NCI-H1105 (cell line): ENCODE data around the gene NUP214.
"Not testable (repeated sequence)": the region's sequence is repeated elsewhere in the genome, so short reads cannot be mapped to it uniquely, and the experiment has no call there.

ENCODE experiments used
- DNase-seq: peaks from one replicate; lab custom pipeline; 2025; lab: John Stamatoyannopoulos, UW

Gene NUP214

DNA sequence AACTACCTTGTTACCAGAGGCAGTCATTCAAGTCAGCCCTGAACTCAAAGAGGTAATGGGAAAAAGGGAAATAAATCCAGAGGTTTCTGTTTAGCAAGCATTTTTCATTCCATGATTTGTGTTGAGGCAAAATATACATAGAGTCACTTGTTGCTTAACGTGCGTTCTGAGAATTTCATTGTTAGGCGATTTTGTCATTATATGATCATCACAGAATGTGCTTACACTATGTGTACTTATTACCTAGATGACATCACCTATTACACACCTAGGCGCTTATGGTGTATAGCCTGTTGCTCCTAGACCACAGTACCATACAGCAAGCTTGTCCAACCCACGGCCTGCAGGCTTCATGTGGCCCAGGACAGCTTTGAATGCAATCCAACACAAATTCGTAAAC is 36.2 kb downstream of the NUP214 start:
- DNase-seq = no peak

DNA sequence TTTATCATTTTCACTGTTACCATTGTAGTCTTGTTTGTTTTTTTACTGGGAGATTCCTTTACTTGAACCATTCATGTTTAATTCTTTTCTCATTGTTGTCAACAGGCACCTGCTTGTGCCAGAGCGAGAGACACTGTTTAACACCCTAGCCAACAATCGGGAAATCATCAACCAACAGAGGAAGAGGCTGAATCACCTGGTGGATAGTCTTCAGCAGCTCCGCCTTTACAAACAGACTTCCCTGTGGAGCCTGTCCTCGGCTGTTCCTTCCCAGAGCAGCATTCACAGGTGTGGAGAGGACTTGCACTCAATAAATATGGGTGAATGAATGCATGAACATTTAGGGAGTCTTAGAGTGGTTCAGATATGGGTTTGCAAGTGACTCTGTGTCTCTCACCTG is 37.5 kb downstream of the NUP214 start:
- no peak for DNase-seq

DNA sequence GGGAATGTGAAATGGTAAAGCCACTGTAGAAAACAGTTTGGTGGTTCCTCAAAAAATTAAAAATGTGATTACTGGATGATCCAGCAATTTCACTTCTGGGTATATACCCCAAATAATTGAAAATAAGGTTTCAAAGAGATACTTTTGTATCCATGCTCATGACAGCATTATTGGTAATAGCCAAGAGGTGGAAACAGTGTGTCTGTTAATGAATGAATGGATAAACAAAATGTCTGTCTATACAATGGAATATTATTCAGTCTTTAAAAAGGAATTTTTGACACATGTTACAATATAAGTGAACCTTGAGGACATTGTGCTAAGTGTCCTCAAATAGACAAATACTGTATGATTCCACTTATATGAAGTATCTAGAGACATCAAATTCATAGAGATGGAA is 40.1 kb downstream of the NUP214 start:
- DNase-seq = no peak

DNA sequence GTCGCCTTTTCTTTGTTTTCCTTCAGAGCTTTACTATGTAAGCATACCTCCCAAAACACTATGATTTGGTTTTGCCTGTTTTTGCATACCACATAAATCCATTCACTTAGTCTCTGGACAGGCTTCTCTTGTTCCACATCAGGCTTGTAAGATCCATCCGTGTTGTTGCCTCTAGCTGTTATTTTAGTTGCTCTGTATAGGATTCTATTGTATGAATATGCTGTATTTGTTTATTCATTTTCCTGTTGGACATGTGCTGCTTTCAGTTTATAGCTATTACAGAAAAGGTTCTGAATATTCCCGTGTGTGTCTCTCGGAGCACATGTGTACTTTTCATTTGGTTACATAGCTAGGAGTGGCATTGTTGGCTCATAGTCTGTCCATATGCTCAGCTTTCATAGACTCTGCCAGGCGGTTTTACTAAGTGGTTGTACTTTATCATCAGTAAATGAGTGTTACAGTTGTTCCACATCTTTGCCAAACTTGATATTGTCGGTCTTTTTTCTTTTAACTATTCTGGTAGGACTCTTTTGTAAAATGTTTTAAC is 41.8 kb downstream of the NUP214 start:
- no peak for DNase-seq

DNA sequence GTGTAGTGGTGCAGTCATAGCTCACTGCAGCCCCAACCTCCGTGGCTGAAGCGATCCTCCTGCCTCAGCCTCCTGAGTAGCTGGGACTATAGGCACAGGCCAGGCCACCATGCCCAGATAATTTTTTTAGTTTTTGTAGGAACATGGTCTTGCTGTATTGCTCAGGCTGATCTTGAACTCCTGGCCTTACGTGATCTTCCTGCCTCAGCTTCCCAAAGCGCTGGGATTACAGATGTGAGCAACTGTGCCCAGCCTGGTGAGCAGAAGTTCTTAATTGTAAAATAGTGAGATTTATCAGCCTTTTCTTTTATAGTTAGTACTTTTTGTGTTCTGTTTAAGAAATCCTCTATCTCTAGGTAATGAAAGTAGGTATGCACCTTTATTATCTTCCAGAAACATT is 42.5 kb downstream of the NUP214 start:
- DNase-seq = no peak

DNA sequence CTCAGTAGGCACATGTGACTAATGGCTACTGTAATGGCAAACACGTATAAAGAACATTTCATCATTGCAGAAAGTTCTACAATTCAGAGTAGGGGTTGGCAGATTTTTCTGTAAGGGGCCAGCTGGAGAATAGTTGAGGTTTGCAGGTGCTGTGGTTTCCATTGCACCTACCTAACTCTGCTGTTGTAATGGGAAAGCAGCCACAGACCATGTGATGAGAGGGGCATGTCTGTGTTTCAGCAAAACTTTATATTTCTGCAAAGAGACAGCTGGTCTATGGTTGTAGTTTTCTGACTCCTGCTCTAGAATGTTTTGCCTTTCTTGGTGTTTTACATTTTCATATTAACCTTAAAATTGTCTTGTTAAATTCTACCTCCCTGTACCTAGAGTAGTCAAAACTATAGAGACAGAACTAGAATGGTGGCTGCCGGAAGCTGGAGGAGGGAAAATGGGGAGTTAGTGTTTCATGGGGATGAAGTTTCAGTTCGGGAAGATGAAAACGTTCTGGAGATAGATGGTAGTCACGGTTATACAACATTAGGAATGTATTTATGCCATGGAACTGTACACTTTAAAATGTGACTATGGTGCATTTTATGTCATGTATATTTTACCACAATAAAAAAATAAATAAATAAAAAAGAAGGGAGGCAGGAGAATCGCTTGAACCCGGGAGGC is 44.3 kb downstream of the NUP214 start:
- DNase-seq = no peak

DNA sequence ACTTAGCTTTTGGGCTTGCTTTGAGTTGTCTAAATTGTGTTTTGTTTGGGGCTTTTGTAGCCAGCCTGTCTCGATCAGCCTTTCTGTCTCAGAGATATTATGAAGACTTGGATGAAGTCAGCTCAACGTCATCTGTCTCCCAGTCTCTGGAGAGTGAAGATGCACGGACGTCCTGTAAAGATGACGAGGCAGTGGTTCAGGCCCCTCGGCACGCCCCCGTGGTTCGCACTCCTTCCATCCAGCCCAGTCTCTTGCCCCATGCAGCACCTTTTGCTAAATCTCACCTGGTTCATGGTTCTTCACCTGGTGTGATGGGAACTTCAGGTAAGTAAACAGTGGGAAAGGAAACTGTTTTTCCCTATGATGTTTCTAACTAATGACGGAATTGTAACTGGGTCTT is 48.6 kb downstream of the NUP214 start:
- no peak for DNase-seq

DNA sequence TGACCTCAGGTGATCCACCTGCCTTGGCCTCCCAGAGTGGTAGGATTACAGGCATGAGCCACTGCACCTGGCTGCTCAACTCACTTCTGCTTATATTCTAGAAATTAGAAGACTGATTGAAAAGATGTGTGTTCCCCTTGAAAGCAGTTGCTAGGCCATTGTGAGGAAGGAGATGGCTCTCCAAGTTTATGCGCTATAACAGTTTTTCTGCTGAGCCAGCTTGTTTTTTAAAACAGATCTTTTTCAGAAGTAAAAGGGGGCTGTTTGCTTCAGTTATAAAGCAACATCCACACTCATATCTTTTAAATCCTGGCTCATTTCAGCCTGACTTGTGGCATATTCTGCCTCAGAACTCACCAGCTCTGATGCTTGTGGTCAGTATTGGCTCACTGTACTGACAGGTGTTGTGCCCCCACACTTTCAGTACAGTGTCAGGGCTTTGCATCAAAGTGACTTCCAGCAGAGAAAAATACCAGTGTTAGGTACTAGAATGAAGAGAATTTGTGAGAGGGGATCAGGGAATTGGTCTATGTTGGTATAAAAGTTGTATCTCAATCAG is 49.4 kb downstream of the NUP214 start:
- no peak for DNase-seq

DNA sequence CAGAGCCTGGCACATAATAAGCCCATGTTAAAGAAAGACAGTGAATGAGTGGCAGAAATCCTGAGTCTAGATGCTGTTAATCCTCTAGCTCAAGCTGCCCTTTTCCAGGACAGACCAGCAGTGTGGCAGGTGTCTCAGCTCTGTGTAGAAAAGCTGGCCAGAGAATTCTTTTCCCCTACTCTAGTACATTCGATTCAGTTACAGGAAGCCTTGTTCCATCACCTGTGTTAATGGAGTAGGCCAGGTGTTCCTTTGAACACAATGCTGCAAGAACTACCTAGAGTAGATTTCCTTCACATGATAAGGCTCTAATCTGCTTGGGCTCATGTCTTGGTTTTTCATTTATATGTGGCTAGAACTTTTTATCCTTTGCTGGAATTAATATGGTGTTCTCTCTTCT is 52.5 kb downstream of the NUP214 start:
- no peak for DNase-seq

DNA sequence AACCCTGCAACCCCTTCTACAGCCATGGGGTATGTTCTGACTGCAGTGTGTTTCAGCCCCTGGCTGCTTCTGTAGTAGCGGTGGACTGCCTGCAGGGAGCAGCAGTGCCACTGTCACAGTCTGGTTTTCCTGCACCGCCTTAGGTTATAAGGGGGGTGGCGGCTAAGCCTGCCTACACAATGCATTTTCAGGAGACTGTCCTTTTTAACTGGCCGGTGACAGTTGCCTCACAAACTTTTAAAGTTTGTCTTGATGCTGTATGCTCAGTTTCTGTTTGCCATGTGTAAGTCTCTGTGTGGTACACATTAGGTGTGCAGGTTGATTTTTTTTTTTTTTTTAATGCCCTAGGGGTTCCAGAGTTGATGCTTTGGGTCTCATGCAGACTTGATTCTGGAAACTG is 53.0 kb downstream of the NUP214 start:
- DNase-seq = no peak

DNA sequence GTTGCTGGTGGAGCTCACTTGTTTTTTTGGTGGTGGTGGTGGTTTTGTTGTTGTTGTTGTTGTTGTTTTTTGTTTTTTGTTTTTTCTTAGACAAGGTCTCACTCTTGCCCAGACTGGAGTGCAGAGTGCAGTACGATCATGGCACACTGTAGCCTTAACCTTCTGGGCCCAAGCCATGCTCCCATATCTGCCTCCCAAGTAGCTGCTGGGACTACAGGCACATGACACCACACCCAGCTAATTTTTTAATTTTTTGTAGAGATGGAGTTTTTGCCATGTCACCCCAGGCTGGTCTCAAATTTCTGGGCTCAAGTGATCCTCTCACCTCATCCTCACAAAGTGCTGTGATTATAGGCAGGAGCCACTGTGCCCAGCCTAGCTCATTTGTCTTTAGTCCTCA is 53.5 kb downstream of the NUP214 start:
- no peak for DNase-seq

DNA sequence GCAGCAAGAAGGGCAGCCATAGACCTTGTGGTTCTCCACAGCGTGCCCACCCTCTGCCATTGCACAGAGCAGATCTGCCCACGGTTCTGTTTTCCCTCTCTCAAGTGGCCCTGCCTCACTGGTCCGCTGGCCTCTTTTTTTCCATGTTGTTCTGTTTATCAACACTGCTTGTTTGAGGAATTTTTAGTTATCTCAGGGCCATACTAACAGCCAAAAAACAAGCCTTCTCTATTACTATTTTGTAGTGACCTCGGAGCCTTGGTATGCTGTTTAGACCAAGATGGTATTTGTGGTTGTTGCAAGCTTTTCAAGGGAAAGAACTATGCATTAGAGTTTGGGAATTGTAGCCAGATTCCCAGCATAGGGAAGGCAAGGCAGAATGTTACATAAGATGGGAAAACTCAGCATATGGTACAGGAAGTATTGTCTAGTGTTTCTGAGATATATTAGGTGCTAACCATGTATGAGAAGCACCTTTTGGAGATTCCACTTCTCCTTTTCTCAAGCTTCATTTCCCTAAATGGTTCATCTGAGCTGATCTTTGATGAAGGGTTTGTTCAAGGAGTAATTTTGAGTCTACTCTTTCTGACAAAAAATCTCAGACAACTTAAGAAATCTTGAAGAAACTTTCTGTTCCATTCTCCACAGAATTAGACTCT is 54.3 kb downstream of the NUP214 start:
- no peak for DNase-seq

DNA sequence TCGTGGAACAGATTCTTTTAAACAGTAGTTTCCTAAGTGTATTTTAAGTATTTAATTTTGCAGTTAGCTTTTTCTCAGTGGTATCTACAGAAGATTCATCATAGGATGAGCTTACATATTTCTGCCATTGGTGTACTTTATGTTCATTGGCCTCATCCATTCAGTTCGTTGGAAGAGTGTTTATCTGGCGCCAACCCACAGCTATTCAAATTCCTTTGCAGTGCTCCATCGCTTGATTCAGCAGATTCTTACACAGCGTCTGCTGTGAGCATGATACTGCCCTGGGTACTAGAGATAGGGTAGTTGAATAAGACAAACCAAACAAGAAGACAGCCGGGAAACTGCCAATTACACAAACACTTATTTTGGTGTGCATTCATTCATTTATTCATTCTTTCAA is 55.1 kb downstream of the NUP214 start:
- DNase-seq = no peak

DNA sequence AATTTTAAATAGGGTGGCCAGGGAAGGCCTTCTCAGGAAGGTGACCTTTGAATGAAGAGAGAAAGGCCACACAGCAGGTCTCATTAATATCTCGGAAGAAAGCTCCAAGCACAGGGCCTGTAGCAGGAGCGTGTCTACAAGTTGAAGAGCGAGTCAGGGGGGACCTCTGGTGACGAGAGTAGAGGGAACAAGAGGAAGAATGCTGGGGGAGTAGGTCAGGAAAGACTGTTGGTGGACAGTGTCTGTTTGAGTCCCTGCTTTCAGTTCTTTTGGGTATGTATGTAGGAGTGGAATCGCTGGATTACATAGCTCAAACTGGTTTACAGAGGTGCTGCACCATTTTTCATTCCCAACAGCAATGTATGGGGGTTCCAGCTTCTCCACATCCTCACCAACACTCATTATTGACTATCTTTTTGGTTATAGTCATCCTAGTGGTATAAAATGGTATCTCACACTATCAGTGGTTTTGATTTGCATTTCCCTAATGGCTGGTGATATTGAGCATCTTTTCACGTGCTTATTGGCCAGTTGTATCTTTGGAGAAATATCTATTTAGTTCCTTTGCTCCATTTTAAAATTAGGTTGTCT is 55.8 kb downstream of the NUP214 start:
- DNase-seq = no peak

DNA sequence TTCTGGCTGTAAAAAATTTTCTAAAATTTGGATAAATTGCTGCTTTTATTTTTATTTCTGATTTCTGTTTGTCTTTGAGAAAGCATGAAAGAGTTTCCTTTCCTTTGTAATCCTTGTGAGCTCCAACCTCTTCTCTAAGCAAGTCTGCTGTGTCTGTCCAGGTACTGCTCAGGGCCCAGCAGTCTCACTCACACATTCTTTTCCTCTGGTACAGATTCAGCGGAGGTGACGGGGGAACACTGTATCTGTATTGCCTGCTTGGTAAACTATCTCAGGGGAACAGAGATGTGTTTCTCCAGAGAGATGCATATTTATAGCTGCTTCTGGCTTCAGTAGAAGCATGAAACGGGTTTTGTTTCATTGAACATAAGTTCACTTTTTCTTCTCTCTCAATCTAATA is 60.5 kb downstream of the NUP214 start:
- DNase-seq = no peak

DNA sequence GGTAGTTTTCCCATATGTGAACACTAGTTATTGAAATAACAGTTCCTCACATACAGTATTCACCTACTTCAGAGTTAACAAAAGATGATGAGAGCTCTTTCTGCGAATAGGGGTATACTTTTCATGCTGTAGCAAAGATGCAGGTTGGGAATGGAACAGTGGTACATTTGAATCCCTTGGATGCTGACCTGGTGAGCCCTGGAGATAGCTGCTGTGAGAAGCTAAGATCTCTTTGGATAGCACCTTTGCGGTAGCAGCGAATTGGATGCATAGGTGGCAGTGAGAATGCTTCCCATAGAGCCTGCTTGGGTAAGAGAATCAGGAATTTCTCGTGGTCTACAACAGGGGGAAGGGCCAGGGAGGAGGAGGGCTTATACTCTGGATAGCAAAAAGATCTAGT is 61.2 kb downstream of the NUP214 start:
- DNase-seq = no peak

DNA sequence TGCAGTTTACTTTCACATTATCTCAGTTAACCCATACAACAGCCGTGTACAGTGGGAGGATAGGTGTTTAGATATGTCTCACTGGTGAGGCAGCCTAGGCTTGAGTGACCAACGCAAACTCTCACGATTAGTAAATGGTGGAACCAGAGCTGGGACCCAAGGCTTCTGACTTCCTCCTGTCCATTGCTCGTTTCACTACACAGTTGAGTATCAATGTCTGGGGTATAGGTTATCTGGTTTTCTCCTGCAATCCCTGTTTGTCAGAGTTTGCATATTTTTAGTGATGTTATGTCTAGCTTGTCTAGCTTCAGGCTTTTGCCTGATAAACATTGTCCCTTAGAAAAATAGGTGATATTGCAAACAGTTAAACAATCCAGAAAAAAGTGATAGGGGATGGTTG is 62.6 kb downstream of the NUP214 start:
- DNase-seq = no peak

DNA sequence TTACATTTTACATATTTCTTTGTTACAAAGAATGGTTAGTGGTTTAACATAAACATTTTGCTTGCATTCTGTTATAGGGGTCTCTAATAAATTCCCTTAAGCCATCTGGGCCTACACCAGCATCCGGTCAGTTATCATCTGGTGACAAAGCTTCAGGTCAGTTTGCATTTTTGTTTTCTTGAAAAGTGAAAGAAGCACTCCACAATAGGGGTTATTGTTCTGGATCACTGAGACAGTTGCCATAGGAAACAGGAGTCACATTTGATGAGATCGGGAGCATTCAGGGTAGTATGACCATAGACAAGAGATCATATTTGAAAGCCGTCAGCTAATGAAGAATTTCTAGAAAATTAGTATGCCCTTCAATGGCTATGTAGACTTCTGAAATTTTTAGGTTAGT is 63.6 kb downstream of the NUP214 start:
- no peak for DNase-seq

DNA sequence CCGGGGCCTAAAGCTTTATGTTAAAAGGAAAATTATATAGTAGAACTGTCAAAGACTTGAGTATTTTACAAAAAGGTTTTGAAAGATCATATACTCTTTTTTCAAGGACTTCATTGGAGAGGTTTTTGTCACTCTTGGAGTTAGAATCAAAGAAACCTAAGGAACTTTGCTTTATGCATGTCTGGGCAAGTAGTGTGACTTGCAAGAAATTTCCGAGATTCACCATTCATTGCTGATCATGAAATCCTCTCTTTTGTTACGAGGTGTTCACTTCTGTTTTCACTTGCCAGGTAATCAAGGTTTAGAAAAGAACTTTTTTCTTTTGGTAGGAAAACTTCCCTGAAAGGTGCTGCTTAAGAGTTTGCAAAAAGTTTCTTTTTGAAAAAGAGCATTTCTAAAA is 64.8 kb downstream of the NUP214 start:
- no peak for DNase-seq

DNA sequence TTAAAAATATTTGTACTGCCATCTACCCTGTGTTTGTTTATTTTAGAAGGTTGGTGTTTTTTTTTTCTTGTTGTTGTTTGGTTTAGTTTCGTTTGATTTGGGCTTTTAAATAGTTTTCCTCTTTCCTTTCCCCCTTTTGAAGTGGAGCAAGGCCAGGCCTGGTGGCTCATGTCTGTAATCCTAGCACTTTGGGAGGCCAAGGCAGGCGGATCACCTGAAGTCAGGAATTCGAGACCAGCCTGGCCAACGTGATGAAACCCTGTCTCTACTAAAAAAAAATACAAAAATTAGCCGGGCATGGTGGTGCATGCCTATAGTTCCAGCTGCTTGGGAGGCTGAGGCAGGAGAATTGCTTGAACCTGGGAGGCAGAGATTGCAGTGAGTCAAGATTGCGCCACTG is 65.6 kb downstream of the NUP214 start:
- not testable (repeated sequence) for DNase-seq

DNA sequence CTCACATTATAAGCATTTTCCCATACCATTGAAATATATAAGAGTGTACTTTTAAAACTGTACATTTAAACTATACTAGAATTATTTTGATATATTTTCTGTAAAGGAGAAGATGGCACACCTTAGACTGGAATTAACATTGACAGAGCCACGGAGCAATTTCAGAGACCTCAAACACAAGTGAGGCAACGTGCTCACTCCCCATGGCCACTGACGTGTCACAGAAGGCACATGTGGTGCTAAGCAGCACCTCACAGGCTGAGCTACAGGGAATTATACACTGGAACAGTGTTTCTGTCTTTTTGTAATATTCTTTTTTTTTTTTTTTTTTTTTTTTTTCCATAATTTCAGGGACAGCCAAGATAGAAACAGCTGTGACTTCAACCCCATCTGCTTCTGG is 66.5 kb downstream of the NUP214 start:
- DNase-seq = no peak

DNA sequence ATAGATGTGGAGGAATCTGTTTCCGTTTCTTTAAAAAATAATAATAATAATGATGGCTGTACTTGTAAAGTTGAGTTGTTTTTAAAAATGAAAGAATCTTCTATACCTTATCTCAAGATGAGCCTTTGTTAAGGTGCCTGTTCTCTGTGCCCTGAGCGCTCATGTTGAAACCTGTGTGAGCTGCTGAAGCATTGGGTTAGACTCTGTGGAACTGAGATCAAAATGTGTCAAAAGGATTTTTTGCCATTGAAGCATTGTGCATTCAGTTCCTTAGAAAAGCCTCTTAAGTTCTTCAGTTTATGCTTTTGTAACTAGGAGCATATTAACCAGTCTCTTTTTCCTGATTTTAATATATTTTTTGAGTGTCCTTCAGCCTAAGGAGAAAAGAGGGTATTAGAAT is 67.7 kb downstream of the NUP214 start:
- DNase-seq = no peak

DNA sequence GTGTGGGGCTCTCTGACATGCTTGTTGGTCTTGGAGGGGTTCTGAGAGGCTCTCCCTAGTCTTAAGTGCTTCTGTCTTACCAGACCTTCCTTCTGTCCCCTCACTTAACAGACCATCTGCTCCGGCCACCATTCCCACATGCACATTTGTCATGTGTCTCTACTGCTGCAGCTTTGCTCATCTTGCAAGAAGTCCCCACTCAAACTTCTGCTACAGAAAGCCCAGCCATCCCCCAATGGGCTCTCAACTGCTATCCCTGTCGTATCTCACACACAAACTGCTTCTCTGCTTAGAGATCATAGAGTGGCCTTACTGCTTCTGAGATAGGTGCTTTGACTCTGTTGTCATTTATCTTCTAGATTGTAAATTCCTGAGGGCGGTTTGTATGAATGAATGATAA is 69.4 kb downstream of the NUP214 start:
- no peak for DNase-seq
